ENCODE data around the gene CDK5RAP3. TPM values are rescaled to one million over a fixed set of nuclear protein-coding genes. Genes with fewer than 3 reads are reported as not detected.

CDK5RAP3 gene
- total RNA-seq, 1 experiment from 2014 or later = 128 TPM

DNA sequence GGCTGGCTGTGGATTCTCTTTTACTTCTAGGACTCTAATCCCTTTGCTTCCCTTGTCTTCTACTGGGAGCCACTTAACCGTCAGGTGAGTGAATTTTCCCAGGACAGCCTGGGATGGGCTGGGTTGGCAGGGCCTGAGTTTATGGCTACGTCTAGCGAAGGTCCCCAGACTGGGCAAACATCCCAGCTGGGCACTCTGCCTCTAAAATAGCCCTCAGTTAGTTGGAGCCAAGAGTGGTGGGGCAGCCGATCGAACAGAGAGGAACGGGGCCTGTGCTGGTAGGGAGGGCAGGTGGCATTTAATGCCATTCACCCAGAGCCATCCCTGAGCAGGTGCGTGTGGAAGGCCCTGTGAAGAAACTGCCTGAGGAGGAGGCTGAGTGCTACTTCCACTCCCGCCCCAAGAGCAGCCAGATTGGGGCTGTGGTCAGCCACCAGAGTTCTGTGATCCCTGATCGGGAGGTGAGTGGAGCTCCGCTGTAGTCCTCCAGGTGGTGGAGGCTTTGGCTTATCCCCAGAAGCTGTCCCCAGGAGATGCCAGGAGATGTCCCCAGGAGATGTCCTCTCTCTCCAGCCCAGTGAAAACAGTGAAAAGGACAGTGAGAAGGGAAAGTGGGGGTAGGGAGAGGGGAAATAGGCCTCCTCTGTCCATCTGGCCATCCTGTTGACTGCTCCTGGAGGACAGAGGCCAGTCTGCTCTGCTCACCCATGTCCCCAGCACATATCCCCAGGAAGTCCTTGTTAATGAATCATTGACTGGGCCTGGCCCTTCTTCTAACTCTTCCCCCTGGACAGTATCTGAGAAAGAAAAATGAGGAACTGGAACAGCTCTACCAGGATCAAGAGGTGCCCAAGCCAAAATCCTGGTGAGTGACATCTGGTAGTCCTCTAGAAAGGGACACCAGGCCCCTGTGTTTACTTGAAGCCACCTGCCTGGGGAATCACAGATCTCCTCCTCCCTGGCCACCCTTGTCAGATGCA, 25.1 kb upstream of the CDK5RAP3 start (continued):
- TF ChIP-seq CTCF (IDR thresholded peaks at IDR 0.05) = no peak
- TF ChIP-seq ZBTB21 (CRISPR knock-in tag; IDR thresholded peaks at IDR 0.05; ENCODE audit: borderline replicate concordance) = no peak
- no peak for TF ChIP-seq TEAD1 (CRISPR knock-in tag; IDR thresholded peaks at IDR 0.05)
- TF ChIP-seq, protein P1, sequence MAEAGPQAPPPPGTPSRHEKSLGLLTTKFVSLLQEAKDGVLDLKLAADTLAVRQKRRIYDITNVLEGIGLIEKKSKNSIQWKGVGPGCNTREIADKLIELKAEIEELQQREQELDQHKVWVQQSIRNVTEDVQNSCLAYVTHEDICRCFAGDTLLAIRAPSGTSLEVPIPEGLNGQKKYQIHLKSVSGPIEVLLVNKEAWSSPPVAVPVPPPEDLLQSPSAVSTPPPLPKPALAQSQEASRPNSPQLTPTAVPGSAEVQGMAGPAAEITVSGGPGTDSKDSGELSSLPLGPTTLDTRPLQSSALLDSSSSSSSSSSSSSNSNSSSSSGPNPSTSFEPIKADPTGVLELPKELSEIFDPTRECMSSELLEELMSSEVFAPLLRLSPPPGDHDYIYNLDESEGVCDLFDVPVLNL (CRISPR knock-in tag; IDR thresholded peaks at IDR 0.05; ENCODE audit: borderline replicate concordance, low read depth) = no peak
- TF ChIP-seq, protein P2, sequence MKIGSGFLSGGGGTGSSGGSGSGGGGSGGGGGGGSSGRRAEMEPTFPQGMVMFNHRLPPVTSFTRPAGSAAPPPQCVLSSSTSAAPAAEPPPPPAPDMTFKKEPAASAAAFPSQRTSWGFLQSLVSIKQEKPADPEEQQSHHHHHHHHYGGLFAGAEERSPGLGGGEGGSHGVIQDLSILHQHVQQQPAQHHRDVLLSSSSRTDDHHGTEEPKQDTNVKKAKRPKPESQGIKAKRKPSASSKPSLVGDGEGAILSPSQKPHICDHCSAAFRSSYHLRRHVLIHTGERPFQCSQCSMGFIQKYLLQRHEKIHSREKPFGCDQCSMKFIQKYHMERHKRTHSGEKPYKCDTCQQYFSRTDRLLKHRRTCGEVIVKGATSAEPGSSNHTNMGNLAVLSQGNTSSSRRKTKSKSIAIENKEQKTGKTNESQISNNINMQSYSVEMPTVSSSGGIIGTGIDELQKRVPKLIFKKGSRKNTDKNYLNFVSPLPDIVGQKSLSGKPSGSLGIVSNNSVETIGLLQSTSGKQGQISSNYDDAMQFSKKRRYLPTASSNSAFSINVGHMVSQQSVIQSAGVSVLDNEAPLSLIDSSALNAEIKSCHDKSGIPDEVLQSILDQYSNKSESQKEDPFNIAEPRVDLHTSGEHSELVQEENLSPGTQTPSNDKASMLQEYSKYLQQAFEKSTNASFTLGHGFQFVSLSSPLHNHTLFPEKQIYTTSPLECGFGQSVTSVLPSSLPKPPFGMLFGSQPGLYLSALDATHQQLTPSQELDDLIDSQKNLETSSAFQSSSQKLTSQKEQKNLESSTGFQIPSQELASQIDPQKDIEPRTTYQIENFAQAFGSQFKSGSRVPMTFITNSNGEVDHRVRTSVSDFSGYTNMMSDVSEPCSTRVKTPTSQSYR (CRISPR knock-in tag; IDR thresholded peaks at IDR 0.05) = no peak

DNA sequence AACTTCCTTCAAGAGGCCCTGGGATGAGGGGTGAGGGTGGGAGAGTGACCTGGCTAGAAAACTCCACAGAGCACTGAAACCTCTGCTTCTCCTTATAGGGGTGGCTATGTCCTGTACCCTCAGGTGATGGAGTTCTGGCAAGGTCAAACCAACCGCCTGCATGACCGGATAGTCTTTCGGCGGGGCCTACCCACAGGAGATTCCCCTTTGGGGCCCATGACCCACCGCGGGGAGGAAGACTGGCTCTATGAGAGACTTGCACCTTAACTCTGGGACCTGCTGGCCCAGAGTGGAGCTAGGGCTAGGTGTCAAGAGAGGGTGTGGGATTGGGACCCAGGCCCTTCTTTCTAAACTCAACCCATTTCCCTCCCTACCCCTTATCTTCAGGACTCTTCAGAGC, 24.4 kb upstream of the CDK5RAP3 start:
- H3K36me3 Mint-ChIP-seq = peaks cover 6% of the 10 kb centered on the region; the same call in 1 of the 2 replicates
- peaks cover 25% of the 10 kb centered on the region for H3K4me1 Mint-ChIP-seq
- no peak overlapping the region for H3K27ac Mint-ChIP-seq
- no peak for TF ChIP-seq TCF7 (CRISPR knock-in tag; IDR thresholded peaks at IDR 0.05; ENCODE audit: low read depth)
- no peak for TF ChIP-seq SP1 (CRISPR knock-in tag; conservative IDR thresholded peaks at IDR 0.05)
- no peak for TF ChIP-seq CREB1 (CRISPR knock-in tag; IDR thresholded peaks at IDR 0.05)
- no peak for TF ChIP-seq HMGXB4 (CRISPR knock-in tag; IDR thresholded peaks at IDR 0.05)
- no peak for TF ChIP-seq GABPB1 (CRISPR knock-in tag; IDR thresholded peaks at IDR 0.05)
- no peak for TF ChIP-seq GTF2I (CRISPR knock-in tag; conservative IDR thresholded peaks at IDR 0.05)
- TF ChIP-seq RORB (CRISPR knock-in tag; IDR thresholded peaks at IDR 0.05) = no peak
- DNase-seq (ENCODE audit: low spot score) (no peak), ATAC-seq (no peak)
- no peak overlapping the region for H3K4me3 Mint-ChIP-seq
- peaks cover 5% of the 10 kb centered on the region for H3K27me3 Mint-ChIP-seq (ENCODE audit: low read depth)
- ChIA-PET POLR2A (no interaction called here), CTCF (interaction anchor here (0.6 to 4.9 kb wide), 58 partner anchors 8 to 1074 kb away, joined by 3 to 104 read pairs (median 5); partner anchors contain the start of genes CDK5RAP3, LRRC46, MRPL10 and NFE2L1)
- H3K9me3 Mint-ChIP-seq = no peaks in the 10 kb centered on the region

GRCh38 chr17:47946929-47947397, 23.9 kb upstream of the CDK5RAP3 start:
- H3K4me3 Mint-ChIP-seq = no peak overlapping the region
- ATAC-seq = peak; percentile 87
- peaks cover 3% of the 10 kb centered on the region for H3K27me3 Mint-ChIP-seq (ENCODE audit: low read depth)
- no peaks in the 10 kb centered on the region for H3K9me3 Mint-ChIP-seq
- DNase-seq (ENCODE audit: low spot score) = peak; percentile 81
- CTCF ChIA-PET = interaction anchor here (0.6 to 4.9 kb wide), 63 partner anchors 8 to 1074 kb away, joined by 3 to 104 read pairs (median 5); partner anchors contain the start of genes CDK5RAP3, LRRC46, MRPL10 and NFE2L1
- H3K36me3 Mint-ChIP-seq = peaks cover 6% of the 10 kb centered on the region; the same call in 1 of the 2 replicates
- POLR2A ChIA-PET = interaction anchor here (0.6 kb wide), 1 partner anchor 99 kb away, joined by 3 read pairs; no protein-coding TSS in a partner anchor
- peaks cover 22% of the 10 kb centered on the region for H3K4me1 Mint-ChIP-seq
- peak overlapping the region; percentile 53 for H3K27ac Mint-ChIP-seq
- TF ChIP-seq TP53 (CRISPR knock-in tag; IDR thresholded peaks at IDR 0.05) (no peak), FOXK1 (CRISPR knock-in tag; IDR thresholded peaks at IDR 0.05) (no peak), SMAD3 (CRISPR knock-in tag; IDR thresholded peaks at IDR 0.05; ENCODE audit: borderline replicate concordance) (no peak), CTCF (IDR thresholded peaks at IDR 0.05) (peak; percentile 80), ZNF263 (CRISPR knock-in tag; IDR thresholded peaks at IDR 0.05; ENCODE audit: low read depth) (no peak), NFYB (CRISPR knock-in tag; conservative IDR thresholded peaks at IDR 0.05; ENCODE audit: low read depth) (peak; percentile 47), SMAD4 (CRISPR knock-in tag; IDR thresholded peaks at IDR 0.05) (no peak), FOXP1 (CRISPR knock-in tag; IDR thresholded peaks at IDR 0.05; ENCODE audit: borderline replicate concordance) (no peak)
- TF ChIP-seq, protein P3, sequence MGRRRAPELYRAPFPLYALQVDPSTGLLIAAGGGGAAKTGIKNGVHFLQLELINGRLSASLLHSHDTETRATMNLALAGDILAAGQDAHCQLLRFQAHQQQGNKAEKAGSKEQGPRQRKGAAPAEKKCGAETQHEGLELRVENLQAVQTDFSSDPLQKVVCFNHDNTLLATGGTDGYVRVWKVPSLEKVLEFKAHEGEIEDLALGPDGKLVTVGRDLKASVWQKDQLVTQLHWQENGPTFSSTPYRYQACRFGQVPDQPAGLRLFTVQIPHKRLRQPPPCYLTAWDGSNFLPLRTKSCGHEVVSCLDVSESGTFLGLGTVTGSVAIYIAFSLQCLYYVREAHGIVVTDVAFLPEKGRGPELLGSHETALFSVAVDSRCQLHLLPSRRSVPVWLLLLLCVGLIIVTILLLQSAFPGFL (CRISPR knock-in tag; IDR thresholded peaks at IDR 0.05; ENCODE audit: borderline replicate concordance) = no peak

Data from WTC11 (cell line).